Omental fat pad (tissue), 4 donors: ENCODE results near the gene USP7. TPM values are rescaled to one million over a fixed set of nuclear protein-coding genes. Genes with fewer than 3 reads are reported as not detected.
"Not testable (repeated sequence)": the region's sequence is repeated elsewhere in the genome, so short reads cannot be mapped to it uniquely, and the experiment has no call there.

Experiments
- ATAC-seq: fragments of 150-250 bp; one replicate; pipeline ENCODE4 v1.9.1; 2016; ENCODE audit warnings: mild to moderate bottlenecking, moderate library complexity; ENCODE audit not compliant: low FRiP score
- DNase-seq: peaks from one replicate; pipeline ENCODE4 v3.0.0-alpha.2; 2019; ENCODE audit warnings: low spot score
- total RNA-seq, 4 donors: library from RNA; depleted of rRNA; stranded (reverse); fragments of >200 nt; gene quantifications; one replicate each; pipeline ENCODE4 v1.1.0, GENCODE V29; 2016
- TF ChIP-seq, protein P1 (sequence below), 3 donors: fragments of 450-650 bp; IDR thresholded peaks; one replicate each; pipeline ENCODE4 v1.5.1; 2016 to 2017; ENCODE audit warnings: antibody characterized with exemption in 3 of 3, mild to moderate bottlenecking in 3 of 3, moderate library complexity in 2 of 3

USP7 gene
- total RNA-seq, 4 donors from 2014 or later, result 71.2 to 138 (median 97.0) TPM

GRCh38 chr16:8975039-8975438 is 11.3 kb upstream of the USP7 start:
- TF ChIP-seq, protein P1, sequence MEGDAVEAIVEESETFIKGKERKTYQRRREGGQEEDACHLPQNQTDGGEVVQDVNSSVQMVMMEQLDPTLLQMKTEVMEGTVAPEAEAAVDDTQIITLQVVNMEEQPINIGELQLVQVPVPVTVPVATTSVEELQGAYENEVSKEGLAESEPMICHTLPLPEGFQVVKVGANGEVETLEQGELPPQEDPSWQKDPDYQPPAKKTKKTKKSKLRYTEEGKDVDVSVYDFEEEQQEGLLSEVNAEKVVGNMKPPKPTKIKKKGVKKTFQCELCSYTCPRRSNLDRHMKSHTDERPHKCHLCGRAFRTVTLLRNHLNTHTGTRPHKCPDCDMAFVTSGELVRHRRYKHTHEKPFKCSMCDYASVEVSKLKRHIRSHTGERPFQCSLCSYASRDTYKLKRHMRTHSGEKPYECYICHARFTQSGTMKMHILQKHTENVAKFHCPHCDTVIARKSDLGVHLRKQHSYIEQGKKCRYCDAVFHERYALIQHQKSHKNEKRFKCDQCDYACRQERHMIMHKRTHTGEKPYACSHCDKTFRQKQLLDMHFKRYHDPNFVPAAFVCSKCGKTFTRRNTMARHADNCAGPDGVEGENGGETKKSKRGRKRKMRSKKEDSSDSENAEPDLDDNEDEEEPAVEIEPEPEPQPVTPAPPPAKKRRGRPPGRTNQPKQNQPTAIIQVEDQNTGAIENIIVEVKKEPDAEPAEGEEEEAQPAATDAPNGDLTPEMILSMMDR (IDR thresholded peaks at IDR 0.05), result no peak
- ATAC-seq (no peak), DNase-seq (no peak)

DNA sequence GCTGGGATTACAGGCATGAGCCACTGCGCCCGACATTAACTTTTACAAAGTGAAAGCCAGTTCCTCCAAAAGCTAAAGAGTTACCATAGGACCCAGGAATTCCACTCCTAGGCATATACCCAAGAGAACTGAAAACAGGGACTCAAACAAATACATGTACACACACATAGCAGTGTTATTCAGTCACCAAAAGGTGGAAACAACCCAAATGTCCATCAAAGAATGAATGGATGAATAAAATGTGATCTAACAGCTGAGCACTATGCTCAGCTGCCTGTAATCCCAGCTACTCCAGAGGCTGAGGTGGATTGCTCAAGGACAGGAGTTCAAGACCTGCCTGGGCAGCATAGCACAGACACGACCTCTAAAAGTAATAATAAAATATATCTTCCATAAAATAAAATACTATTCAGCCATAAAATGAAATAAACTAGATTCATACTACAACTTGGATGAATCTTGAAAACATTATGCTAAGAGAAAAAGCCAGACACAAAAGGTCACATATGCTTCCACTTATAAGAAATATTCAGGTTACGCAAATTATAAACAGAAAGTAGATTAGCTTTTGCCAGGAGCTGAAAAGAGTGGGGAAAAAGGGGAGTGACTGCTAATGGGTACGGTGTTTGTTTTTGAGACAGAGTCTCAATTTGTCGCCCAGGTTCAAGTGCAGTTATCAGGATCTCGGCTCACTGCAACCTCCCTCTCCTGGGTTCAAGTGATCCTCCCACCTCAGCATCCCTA is 9.3 kb upstream of the USP7 start:
- DNase-seq, result no peak

DNA sequence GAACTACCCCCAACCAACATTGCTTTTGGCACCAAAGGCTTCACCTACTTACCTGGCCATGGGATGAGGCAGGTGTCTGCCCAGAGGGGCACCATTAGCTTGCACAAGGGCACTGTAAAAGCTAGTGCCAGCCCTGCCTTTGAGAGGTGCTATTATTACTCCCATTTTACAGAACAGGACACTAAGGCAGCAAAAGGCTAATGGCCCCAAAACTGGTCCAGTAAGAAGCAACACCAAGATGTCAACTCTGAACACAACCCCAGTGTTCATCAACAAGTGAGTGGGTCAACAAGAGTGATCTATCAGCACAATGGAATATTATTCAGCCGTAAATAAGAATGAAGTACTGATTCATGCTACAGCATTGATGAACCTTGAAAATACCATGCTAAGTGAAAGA is 7.7 kb upstream of the USP7 start:
- TF ChIP-seq, protein P1 (IDR thresholded peaks at IDR 0.05), result no peak
- ATAC-seq (no peak), DNase-seq (no peak)

More for the DNA sequence above, 9.3 kb upstream of the USP7 start:
- TF ChIP-seq, protein P1 (IDR thresholded peaks at IDR 0.05), result no peak
- ATAC-seq, result no peak

GRCh38 chr16:8969202-8969897 is 5.6 kb upstream of the USP7 start:
- DNase-seq, ATAC-seq: not testable (repeated sequence)

DNA sequence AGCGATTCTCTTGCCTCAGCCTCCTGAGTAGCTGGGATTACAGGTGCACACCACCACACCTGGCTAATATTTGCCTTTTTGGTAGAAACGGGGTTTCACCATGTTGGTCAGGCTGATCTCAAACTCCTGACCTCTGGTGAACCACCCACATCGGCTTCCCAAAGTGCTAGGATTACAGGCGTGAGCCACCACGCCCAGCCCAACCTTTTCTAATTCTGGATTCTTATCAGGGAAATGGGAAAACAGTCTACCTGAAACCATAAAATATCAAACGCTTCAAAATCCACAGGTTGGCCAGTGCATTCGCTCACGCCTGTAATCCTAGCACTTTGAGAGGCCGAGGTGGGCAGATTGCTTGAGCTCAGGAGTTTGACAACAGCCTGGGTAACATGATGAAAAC is 4.3 kb upstream of the USP7 start:
- ATAC-seq, DNase-seq: not testable (repeated sequence)

GRCh38 chr16:8967132-8967821 is 3.6 kb upstream of the USP7 start:
- TF ChIP-seq, protein P1 (IDR thresholded peaks at IDR 0.05), result no peak
- ATAC-seq (no peak), DNase-seq (no peak)

- ATAC-seq, result no peak
- DNase-seq, result no peak
- TF ChIP-seq, protein P1 (IDR thresholded peaks at IDR 0.05), result no peak
Observed at GRCh38 chr16:8966817-8967131, 3.1 kb upstream of the USP7 start.

- ATAC-seq (no peak), DNase-seq (no peak)
- TF ChIP-seq, protein P1 (IDR thresholded peaks at IDR 0.05), result no peak
Observed at GRCh38 chr16:8964462-8964861, 756 bp upstream of the USP7 start.
